ENCODE results near the gene MAP4. TPM values are rescaled to one million over a fixed set of nuclear protein-coding genes. Genes with fewer than 3 reads are reported as not detected.

Gene MAP4
- total RNA-seq, 1 experiment from 2014 or later: 95.1 TPM

DNA sequence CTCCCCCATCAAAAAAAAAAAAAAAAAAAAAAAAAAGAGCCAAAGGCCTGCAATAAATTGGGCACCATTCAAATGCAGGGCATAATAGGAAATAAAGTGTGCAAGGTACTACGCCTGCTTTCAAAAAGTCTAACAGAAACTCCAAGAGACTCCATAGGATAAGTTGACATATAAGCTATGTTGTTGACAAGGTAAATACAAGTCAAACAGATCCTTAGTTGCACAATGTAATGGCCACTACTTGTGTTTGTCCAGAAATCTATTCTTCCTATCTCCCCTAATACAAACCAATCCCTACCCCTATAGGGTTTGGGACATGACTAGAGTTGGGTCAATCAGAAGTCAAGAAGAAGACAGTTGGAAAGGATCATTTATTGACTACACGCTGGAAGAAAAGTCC lies 16.0 kb downstream of the MAP4 start:
- no peaks in the 10 kb centered on the region for H3K27me3 ChIP-seq (ENCODE audit: control insufficient read depth, insufficient read depth, low read length)
- H3K4me3 ChIP-seq (ENCODE audit: insufficient read depth, low read depth, low read length): no peak overlapping the region
- no peaks in the 10 kb centered on the region; the same call in 1 of the 2 replicates for H3K36me3 ChIP-seq (replicated peaks; ENCODE audit: control insufficient read depth, insufficient read depth, low read length)
- no peak for DNase-seq

DNA sequence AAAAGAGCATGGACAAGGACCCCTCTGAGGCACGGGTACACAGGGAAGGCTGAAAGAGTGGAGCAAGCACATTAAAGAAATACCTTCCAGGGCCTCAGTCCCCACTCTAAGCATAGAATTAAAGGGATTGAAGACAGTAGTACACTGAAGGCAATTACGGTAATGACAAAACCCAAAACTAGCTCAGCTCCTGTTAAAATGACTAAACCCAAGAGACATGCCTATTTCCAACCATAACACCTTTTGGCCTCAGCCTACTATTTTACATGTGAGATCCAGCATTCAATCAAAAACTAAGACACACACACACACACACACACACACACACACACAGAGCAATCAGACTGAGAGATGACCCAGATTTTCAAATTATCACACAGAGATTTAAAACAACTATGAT lies 19.8 kb downstream of the MAP4 start:
- H3K27me3 ChIP-seq (ENCODE audit: control insufficient read depth, insufficient read depth, low read length): no peaks in the 10 kb centered on the region
- no peak overlapping the region for H3K4me3 ChIP-seq (ENCODE audit: insufficient read depth, low read depth, low read length)
- no peaks in the 10 kb centered on the region; the same call in 1 of the 2 replicates for H3K36me3 ChIP-seq (replicated peaks; ENCODE audit: control insufficient read depth, insufficient read depth, low read length)
- no peak for DNase-seq

DNA sequence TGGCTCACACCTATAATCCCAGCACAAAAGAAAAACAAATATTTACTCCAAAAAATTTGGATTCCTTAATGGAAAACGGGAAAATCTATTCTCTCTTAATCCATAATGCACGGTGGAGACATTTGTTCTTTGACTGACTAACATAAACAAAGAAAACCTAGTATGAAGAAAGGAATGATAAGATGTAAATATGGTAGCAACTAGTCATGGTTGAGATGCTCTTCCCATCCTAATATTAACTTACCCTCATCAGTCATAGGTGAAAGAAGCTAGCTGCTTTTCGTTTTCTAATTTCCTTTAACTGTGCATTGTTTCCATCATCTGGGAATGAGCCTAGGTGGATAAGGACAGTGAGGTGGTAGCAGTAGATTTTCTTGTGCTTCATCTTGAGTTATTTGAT lies 22.0 kb downstream of the MAP4 start:
- no peaks in the 10 kb centered on the region; the same call in 1 of the 2 replicates for H3K36me3 ChIP-seq (replicated peaks; ENCODE audit: control insufficient read depth, insufficient read depth, low read length)
- no peaks in the 10 kb centered on the region for H3K27me3 ChIP-seq (ENCODE audit: control insufficient read depth, insufficient read depth, low read length)
- no peak overlapping the region for H3K4me3 ChIP-seq (ENCODE audit: insufficient read depth, low read depth, low read length)
- DNase-seq: no peak

DNA sequence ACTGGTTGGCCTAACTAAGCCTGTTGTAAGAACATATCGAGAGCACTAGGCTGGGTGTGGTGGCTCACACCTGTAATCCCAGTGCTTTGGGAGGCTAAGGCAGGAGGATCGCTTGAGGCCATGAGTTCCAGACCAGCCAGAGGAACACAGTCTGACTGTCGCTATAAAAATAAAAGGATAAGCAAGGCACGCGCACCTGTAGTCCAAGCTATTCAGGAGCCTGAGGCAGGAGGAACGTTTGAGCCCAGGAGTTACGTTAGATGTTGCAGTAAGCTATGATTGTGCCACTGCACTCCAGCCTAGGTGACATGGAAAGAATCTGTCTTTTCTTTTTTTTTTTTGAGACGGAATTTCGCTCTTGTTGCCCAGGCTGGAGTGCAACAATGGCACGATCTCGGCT lies 24.9 kb downstream of the MAP4 start:
- Histone ChIP-seq H3K36me3 (replicated peaks; ENCODE audit: control insufficient read depth, insufficient read depth, low read length) (no peaks in the 10 kb centered on the region; the same call in none of the 2 replicates), H3K27me3 (ENCODE audit: control insufficient read depth, insufficient read depth, low read length) (no peaks in the 10 kb centered on the region), H3K4me3 (ENCODE audit: insufficient read depth, low read depth, low read length) (no peak overlapping the region)
- no peak for DNase-seq

DNA sequence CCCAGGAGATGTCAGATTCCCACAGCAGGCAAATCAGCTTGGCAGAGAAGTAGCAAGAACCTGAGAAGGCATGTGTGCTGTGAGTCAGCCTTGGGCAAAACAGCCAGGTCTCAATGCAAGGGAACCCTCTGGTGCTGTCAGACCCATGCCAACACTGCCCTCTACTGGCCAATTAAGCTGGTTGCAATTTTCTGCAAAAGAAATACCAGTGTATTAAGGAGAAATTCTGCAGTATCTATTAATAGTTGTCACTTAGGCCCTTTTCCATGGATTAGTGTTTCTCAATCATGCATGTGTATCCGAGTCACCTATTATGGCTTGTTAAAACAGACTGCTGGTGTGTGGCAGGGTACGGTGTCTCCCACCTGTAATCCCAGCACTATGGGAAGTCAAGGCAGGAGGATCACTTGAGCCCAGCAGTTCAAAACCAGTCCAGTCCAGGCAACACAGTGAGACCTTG lies 26.2 kb downstream of the MAP4 start:
- no peak overlapping the region for H3K4me3 ChIP-seq (ENCODE audit: insufficient read depth, low read depth, low read length)
- H3K27me3 ChIP-seq (ENCODE audit: control insufficient read depth, insufficient read depth, low read length): no peaks in the 10 kb centered on the region
- DNase-seq: peak; percentile 74
- no peaks in the 10 kb centered on the region; the same call in none of the 2 replicates for H3K36me3 ChIP-seq (replicated peaks; ENCODE audit: control insufficient read depth, insufficient read depth, low read length)

DNA sequence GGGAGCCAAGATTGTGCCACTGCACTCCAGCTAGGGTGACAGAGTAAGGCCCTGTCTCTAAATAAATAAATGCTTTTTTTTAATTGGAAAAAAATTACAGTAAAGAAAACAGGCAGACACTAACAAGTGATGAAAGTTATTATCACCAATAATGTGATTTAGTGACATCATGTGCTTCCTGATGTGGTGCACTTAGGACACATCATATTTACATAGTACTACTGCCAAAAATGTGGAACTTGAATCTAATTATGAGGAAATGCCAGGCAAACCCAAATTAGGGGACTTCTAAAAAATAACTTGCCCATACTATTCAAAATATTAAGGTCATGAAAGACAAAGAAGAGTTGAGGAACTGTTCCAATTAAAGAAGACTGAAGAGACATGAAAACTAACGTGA lies 30.8 kb downstream of the MAP4 start:
- H3K4me3 ChIP-seq (ENCODE audit: insufficient read depth, low read depth, low read length): no peak overlapping the region
- no peaks in the 10 kb centered on the region for H3K27me3 ChIP-seq (ENCODE audit: control insufficient read depth, insufficient read depth, low read length)
- no peak for DNase-seq
- H3K36me3 ChIP-seq (replicated peaks; ENCODE audit: control insufficient read depth, insufficient read depth, low read length): no peaks in the 10 kb centered on the region; the same call in none of the 2 replicates

DNA sequence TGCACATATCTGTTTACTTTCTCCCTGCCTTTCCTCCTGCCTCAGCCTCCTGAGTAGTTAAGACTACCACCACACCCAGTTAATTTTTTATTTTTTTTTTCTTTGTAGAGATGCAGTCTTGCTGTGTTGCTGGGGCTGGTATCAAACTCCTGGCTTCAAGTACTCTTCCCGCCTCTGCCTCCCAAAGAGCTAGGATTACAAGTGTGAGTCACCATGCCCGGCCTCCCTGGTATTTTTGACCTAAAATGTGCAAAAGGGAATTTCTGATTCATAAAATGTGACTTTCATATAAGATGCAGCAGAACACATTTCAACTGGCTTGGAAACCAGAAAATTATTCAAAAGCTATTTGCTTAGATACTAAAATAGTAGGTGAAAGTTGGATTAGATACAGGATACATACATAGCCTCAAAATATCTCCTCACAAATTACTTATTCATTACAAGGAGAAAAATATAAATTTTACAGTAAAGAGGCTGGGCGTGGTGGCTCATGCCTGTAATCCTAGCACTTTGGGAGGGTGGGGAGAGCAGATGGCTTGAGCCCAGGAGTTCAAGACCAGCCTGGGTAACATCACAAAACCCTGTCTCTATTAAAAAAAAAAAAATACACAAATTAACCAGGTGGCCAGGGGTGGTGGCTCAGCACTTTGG lies 32.0 kb downstream of the MAP4 start:
- Histone ChIP-seq H3K4me3 (ENCODE audit: insufficient read depth, low read depth, low read length) (no peak overlapping the region), H3K27me3 (ENCODE audit: control insufficient read depth, insufficient read depth, low read length) (no peaks in the 10 kb centered on the region), H3K36me3 (replicated peaks; ENCODE audit: control insufficient read depth, insufficient read depth, low read length) (no peaks in the 10 kb centered on the region; the same call in none of the 2 replicates)
- DNase-seq: no peak

DNA sequence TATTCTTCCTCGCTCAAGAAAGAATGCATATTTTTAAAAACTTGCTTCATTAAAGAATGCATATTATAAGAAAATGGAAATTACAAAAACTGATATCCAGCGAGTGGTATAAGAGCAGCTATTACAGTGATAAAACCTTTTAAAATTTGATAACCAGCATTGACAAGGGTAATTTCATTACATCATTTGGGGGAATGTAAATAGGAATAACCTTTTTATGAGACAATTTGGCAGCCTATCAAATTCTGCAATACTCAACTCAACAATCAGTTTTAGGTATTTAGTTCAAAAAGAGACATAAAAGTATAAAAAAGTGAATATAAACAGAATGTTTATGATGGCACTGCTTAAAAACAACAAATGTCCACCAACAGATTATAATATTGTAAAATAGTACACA lies 35.4 kb downstream of the MAP4 start:
- no peak for DNase-seq
- Histone ChIP-seq H3K36me3 (replicated peaks; ENCODE audit: control insufficient read depth, insufficient read depth, low read length) (no peaks in the 10 kb centered on the region; the same call in 1 of the 2 replicates), H3K27me3 (ENCODE audit: control insufficient read depth, insufficient read depth, low read length) (no peaks in the 10 kb centered on the region), H3K4me3 (ENCODE audit: insufficient read depth, low read depth, low read length) (no peak overlapping the region)

DNA sequence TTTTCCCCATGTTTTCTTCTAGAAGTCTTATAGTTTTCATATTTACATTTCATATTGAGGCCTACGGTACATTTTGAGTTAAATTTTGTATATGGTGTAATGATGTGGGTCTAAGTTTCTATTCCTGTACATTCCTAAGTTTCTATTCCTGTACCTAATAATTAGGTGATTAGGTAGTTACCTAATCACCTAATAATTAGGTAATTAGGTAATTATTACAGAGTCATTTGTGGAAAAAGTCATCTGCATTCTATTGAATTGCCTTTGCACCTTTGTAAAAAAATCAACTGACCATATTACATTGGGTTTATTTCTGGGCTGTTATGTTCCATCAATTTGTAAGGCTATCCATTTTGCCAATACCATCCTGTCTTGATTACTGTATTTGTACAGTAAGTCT lies 37.1 kb downstream of the MAP4 start:
- no peak overlapping the region for H3K4me3 ChIP-seq (ENCODE audit: insufficient read depth, low read depth, low read length)
- no peaks in the 10 kb centered on the region; the same call in 1 of the 2 replicates for H3K36me3 ChIP-seq (replicated peaks; ENCODE audit: control insufficient read depth, insufficient read depth, low read length)
- DNase-seq: no peak
- H3K27me3 ChIP-seq (ENCODE audit: control insufficient read depth, insufficient read depth, low read length): no peaks in the 10 kb centered on the region

DNA sequence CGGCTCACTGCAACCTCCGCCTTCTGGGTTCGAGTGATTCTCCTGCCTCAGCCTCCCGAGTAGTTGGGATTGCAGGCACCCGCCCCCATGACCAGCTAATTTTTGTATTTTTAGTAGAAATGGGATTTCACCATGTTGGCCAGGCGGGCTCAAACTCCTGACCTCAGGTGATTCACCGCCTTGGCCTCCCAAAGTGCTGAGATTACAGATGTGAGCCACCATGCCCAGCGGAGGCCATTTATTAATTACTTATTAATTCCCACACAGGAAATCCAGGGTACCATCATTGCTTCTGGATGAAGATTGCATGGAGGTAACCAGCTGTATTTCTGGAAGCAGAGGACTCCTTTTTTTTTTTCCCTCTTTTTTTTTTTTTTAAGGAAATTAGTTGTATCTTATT lies 37.8 kb downstream of the MAP4 start:
- Histone ChIP-seq H3K4me3 (ENCODE audit: insufficient read depth, low read depth, low read length) (no peak overlapping the region), H3K36me3 (replicated peaks; ENCODE audit: control insufficient read depth, insufficient read depth, low read length) (no peaks in the 10 kb centered on the region; the same call in 1 of the 2 replicates), H3K27me3 (ENCODE audit: control insufficient read depth, insufficient read depth, low read length) (no peaks in the 10 kb centered on the region)
- no peak for DNase-seq

DNA sequence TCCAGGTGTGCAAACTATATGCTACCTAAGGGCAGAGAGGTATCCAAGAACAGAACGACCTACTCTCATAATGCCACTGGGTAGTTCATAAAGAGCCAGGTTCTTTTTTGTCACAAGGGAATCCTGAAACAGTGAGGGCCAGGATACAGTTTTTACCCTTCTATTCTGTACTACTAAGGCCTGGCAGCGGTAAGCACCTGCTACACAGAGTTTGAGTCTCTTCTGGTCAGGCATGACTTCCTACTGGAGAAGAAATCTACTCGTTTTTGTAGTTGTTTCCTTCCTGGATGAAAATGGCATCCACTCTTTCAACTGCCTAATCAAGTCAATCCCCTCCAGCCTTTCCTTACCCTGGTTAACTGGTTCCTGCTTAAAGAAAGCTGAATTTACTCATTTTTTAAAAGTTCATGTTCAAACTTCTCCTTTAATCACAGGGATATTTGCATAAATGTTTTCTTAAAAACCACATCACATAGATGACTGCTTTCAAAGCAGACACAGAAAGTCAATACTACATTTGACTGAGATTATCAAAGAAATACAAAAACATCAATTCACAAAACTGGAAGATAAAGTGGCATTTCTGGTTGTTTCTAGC lies 40.0 kb downstream of the MAP4 start:
- no peak for DNase-seq
- H3K4me3 ChIP-seq (ENCODE audit: insufficient read depth, low read depth, low read length): no peak overlapping the region
- H3K36me3 ChIP-seq (replicated peaks; ENCODE audit: control insufficient read depth, insufficient read depth, low read length): no peaks in the 10 kb centered on the region; the same call in 1 of the 2 replicates
- no peaks in the 10 kb centered on the region for H3K27me3 ChIP-seq (ENCODE audit: control insufficient read depth, insufficient read depth, low read length)

DNA sequence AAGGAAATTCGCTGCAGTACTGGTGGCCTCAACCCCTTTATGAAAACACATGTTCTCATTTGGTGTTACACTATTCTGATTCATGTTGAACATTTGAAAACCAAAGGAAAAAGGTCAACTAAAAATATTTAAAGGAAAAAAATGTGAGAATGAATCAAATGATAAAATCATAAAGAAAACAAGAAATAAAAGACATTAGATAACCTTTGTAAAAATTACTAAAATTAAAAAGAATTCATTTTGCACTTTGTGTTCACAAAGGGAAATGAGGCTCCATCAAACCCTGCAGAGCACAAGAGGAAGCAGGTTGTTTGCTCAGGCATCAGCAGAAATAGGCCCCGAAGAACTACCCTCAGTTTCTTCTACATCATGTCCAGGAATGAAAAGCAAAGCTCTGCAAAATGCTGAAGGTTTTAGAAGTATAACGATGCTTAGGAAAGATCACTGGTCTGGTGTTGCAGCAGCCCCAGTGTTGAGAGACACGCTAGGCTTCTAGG lies 41.2 kb downstream of the MAP4 start:
- no peaks in the 10 kb centered on the region for H3K27me3 ChIP-seq (ENCODE audit: control insufficient read depth, insufficient read depth, low read length)
- H3K4me3 ChIP-seq (ENCODE audit: insufficient read depth, low read depth, low read length): no peak overlapping the region
- DNase-seq: no peak
- no peaks in the 10 kb centered on the region; the same call in 1 of the 2 replicates for H3K36me3 ChIP-seq (replicated peaks; ENCODE audit: control insufficient read depth, insufficient read depth, low read length)

DNA sequence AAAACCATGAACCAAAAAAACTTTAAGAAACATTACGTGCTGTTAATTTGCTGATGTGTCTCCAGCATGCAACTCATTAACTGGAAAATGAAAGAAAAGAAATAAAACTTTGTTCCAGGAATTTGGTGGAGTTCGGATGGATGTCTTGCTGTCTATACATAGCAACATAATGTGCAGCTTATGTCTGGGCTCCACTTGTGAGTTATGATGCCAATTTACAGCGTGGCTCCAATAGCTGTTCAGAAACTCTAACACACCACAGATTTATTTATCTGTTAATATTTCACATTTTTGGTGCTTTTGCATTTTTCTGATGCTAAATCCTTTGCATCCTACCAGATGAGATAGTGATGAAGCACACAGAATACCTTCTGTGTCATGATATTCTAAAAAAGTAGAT lies 45.1 kb downstream of the MAP4 start:
- H3K27me3 ChIP-seq (ENCODE audit: control insufficient read depth, insufficient read depth, low read length): no peaks in the 10 kb centered on the region

DNA sequence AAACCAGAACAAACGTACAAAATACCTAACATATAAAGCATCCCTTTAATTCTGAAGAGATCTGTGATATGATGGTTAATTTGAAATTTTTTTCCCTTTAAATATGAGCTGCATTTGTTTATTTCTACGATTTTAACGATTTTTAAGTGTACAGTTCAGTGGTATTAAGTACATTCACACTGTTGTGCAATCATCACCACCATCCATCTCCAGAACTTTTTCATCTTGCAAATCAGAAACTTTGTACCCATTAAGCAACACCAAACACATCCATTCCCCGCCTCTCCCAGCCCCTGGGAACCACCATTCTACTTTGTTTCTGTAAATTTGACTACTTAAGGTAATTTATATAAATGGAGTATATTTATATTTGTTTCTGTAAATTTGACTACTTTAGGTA lies 51.5 kb downstream of the MAP4 start:
- DNase-seq: no peak
- no peaks in the 10 kb centered on the region for H3K27me3 ChIP-seq (ENCODE audit: control insufficient read depth, insufficient read depth, low read length)
- no peak overlapping the region for H3K4me3 ChIP-seq (ENCODE audit: insufficient read depth, low read depth, low read length)
- no peaks in the 10 kb centered on the region for H3K36me3 ChIP-seq (replicated peaks; ENCODE audit: control insufficient read depth, insufficient read depth, low read length)

More for the DNA sequence above, 45.1 kb downstream of the MAP4 start:
- no peak overlapping the region for H3K4me3 ChIP-seq (ENCODE audit: insufficient read depth, low read depth, low read length)
- DNase-seq: no peak
- no peaks in the 10 kb centered on the region; the same call in 1 of the 2 replicates for H3K36me3 ChIP-seq (replicated peaks; ENCODE audit: control insufficient read depth, insufficient read depth, low read length)
